Measurements from ENCODE around the gene AHCYL2.

AHCYL2 gene

DNA sequence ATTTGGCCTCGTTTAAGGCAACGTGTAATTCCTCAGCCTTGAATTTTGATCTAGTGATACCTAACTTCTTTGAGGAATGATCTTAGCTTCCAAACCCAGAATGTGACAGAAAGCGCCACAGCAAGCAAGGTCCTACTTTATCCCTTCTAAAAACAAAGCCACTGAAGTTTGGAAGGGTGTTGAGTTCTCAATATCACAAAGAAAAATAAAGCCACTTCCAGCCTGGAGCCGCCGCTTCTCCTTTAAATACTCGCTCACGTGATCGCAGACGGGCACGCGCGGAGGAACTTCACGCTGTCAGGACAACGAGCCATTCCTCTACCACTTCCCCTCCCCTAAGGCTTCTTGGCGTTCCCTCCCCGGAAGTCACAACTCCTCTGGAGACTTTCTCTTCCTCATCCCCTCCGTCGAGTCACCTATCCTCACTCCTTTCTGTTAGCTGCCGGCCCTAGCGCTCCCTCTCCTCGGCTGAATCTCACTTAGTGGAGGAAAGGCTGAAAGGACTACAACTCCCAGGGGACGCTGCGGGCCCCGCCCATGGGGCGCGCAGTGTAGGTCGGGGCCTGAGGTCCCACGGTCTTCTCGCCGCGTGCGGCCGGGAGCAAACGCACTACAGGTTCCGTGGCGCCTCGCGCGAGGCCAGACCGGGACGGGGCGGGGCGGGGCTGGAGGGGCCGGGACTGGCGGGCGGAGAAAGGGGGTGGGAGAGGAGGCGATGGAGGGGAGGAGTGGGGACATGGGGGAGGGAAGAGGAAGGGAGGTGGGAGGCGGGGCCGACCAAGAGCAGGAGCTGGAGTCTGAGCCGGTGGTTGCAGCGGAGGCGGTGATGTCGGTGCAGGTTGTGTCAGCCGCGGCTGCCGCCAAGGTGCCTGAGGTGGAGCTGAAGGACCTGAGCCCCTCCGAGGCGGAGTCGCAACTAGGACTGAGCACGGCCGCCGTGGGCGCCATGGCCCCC, at the start of gene AHCYL2:
Gene AHCYL2, plus strand, starts transcription at position 780 of the 955 bp plus-strand sequence.
- DNase-seq, result peak; percentile 98

DNA sequence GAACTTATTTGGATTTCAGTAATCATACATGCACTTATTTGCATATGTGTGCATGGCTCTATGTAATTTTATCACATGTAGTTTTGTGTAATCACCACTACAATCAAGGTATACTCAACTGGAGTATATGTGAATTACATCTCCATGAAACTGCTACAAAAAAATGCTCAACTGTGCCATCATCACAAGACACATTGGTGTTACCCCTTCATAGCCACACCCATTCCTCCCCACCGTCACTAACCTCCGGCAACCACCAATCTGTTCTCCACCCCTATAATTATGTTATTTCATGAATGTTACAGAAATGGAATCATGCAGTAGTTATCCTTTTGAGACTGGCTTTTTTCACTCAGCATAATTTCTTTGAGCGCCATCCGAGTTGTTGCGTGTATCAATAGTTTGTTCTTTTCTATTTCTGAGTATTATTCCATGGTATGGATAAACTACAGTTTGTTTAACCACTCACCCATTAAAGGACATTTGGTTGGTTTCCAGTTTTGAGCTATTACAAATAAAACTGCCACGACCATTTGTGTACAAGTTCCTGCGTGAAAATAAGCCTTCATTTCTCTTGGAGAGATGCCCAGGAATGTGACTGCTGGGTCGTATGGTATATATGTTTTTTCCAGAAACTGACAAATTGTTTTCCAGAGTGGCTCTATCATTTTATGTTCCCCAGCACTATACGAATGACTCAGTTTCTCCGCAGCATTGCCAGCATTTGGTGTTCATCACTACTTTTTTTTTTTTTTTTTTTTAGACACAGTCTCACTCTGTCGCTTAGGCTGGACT, 47.7 kb upstream of the AHCYL2 start:
- no peak for DNase-seq

DNA sequence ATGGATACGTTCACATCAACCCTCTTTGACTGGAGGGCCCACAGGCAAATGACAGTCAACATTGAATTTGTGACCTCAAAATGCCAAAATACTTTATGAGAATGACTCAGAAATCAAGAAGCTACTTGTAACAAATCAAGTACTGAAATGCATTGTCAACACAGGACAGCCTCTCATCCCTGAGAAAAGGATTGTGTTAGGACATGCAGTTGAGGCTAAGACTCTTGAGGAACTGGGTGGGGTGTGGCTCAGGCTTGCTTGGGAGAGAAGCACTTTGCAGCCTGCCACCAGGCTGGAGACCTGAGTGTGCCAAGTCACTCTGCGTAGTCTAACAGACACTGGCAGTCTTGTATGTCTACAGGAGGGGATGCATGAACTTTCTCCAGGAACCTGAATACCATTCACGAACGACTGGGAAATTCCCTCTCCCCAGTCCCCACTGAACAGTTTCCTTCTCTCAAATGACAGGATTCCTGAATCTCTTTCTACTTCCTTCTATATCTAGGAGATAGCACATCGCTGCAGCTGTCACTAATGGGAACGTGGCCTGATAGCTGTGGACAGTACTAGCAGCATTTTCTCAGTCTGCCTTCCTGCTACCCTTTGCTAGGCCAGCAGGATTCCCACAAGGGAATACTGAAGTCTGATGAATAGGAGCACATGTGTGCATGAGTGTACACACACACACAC, 39.7 kb upstream of the AHCYL2 start:
- no peak for DNase-seq

DNA sequence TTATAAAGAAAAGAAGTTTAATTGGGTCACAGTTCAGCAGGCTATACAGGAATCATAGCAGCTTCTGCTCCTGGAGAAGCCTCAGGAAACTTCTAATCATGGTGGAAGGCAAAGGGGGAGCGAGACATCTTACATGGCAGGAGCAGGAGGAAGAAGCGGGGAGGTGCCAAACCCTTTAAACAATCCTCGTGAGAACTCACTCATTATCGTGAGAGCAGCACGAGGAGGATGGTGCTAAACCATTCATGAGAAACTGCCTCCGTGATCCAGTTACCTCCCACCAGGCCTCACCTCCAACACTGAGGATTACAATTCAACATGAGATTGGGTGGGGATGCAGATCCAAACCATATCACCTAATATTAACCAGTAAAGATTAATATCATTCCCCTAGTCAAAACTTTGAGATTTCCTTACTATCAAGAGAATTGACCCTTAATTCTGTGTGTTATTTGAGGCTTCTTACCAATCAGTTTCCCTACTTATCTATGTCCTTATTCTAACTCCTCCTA, 38.0 kb upstream of the AHCYL2 start:
- DNase-seq, result no peak

- DNase-seq, result no peak
Observed at GRCh38 chr7:129187681-129188371, 37.0 kb upstream of the AHCYL2 start.

- no peak for DNase-seq
Observed at GRCh38 chr7:129188372-129188891, 36.4 kb upstream of the AHCYL2 start, which contains the start of gene SMO. TSS of gene SMO (plus strand) at chr7:129188633. CDS start at chr7:129189152, 519 bp downstream.

DNA sequence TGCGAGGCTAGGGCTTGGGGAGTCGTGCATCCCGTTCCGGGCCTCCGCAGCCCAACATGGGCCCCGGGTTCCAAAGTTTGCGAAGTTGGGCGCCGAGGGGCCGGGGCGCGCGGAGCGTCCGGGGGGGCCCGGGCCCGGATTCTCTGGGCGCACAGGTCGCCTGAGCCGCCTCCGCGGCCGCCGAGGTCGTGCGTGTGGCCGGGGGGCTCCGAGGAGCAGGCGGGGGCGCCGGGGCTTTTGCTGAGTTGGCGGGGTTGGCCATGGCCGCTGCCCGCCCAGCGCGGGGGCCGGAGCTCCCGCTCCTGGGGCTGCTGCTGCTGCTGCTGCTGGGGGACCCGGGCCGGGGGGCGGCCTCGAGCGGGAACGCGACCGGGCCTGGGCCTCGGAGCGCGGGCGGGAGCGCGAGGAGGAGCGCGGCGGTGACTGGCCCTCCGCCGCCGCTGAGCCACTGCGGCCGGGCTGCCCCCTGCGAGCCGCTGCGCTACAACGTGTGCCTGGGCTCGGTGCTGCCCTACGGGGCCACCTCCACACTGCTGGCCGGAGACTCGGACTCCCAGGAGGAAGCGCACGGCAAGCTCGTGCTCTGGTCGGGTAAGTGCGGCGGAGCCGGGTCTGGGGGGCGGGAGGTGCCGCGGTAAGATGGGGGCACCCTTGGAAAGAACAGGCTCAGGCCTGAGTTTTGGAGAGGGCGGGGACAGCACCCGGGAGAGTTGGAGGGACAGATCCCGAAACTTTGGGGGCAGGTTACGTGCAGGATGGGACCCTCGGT, 35.8 kb upstream of the AHCYL2 start:
- no peak for DNase-seq

- no peak for DNase-seq
Observed at GRCh38 chr7:129189661-129190310, 35.0 kb upstream of the AHCYL2 start.

DNA sequence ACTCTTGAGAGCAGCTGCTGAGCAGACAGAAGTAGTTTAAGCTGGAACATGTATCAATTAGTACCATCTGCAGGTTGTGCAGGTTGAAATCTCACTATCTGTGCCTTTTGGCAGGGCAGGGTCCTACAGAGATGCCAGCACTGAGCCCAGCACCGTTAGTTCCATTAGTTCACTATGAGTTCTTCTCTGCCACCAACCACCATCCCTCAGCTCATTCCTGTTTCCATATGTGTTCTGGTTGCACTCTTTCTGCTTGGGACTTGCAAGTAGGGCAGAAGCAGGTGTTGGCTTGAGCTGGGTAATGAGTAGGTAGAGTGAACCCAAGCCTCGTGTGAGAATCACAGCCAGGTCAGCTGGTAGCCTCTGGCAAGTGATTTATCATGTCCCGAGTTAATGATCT, 33.6 kb upstream of the AHCYL2 start:
- no peak for DNase-seq

GRCh38 chr7:129193892-129194291, 30.9 kb upstream of the AHCYL2 start:
- DNase-seq, result no peak

- no peak for DNase-seq
Observed at GRCh38 chr7:129197771-129198170, 27.1 kb upstream of the AHCYL2 start.

GRCh38 chr7:129199406-129199805, 25.4 kb upstream of the AHCYL2 start:
- DNase-seq, result no peak

- no peak for DNase-seq
Observed at GRCh38 chr7:129202058-129202777, 22.6 kb upstream of the AHCYL2 start.

DNA sequence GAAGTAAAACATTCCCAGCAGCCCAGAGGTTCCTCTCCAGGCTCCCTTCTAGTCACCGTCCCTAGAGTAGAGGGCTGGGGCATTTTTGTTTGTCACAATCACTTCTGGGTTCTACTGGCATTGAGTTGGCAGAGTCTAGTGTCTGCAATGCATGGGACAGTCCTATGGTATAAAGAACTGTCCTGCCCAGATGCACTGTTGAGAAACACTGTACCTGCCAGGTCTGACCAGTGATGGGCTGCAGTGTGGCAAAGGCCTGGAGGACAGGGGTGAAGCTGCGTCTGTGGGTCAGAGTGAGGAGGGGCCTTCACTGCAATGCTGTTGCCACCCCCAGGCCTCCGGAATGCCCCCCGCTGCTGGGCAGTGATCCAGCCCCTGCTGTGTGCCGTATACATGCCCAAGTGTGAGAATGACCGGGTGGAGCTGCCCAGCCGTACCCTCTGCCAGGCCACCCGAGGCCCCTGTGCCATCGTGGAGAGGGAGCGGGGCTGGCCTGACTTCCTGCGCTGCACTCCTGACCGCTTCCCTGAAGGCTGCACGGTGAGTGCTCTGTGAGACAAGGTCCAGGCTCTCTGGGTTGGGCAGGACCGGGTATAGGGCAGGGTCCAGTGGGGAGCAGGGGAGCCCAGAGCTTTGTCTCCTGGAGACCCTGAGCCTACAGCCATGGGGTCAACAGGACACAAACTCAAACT, 21.6 kb upstream of the AHCYL2 start:
- DNase-seq, result no peak

DNA sequence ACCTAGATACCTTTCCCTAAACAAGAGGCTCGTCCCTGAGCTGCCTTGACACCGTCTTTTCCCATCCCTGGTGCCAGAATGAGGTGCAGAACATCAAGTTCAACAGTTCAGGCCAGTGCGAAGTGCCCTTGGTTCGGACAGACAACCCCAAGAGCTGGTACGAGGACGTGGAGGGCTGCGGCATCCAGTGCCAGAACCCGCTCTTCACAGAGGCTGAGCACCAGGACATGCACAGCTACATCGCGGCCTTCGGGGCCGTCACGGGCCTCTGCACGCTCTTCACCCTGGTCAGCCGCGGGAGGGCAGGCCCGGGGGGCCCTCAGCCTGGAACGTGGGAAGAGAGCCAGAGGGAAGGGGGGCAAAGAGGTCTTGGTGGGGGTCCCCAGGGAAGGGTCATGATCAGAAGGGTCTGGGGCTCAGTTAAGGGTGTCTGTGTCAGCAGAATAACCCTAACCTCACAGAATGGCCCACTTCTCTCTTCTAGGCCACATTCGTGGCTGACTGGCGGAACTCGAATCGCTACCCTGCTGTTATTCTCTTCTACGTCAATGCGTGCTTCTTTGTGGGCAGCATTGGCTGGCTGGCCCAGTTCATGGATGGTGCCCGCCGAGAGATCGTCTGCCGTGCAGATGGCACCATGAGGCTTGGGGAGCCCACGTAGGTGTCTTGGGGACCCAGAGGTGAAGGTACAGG, 19.6 kb upstream of the AHCYL2 start:
- no peak for DNase-seq

DNA sequence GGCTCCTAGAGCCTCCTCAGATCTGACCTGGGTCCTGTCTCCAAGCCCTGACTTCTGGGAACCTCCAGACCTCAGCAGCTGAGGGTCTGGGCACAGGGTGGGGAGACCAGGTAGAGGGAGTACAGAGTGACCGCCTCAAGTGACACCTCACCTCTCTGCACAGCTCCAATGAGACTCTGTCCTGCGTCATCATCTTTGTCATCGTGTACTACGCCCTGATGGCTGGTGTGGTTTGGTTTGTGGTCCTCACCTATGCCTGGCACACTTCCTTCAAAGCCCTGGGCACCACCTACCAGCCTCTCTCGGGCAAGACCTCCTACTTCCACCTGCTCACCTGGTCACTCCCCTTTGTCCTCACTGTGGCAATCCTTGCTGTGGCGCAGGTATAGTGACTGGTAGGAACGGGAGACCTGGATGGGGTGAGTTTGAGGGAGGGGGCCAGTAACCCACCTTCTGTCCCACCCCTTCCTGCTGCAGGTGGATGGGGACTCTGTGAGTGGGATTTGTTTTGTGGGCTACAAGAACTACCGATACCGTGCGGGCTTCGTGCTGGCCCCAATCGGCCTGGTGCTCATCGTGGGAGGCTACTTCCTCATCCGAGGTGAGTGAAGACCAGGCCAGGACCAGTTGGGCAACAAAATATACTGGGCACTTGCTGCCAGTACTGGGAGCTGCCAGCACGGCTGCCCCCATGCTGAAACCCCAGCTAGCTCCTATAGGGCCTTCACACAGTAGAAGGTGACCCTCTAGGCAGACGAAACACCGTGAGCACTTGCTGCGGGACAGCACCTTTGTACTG, 18.6 kb upstream of the AHCYL2 start:
- no peak for DNase-seq

DNA sequence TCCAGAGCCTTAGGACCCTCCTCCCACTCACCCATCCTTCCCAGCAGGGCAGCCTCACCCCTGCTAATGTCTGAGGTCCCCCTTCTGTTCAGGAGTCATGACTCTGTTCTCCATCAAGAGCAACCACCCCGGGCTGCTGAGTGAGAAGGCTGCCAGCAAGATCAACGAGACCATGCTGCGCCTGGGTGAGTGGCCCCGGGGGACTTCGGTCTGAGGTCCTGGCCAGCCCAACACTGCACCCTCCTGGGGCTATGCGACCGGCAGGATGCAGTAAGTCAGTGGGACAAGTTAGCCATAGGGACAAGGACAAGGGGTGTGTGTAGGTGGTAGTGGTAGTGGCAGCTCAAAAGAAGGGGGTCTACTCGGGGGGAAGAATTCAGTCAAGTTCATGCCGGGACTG, 16.2 kb upstream of the AHCYL2 start:
- no peak for DNase-seq
